MM.1S (cell line): ENCODE data around the gene PON1.

Source experiments
- DNase-seq: peaks from one replicate; pipeline ENCODE4 v3.0.0-alpha.2; 2015
- H2AFZ ChIP-seq: fragments of 300-600 bp; sonication (generic); 2 replicates; pipeline ENCODE4 v1.6.0; 2016; ENCODE audit warnings: antibody characterized with exemption, low read length
- H3F3A ChIP-seq: fragments of 300-600 bp; sonication (generic); 2 replicates; pipeline ENCODE4 v1.6.1; 2016; ENCODE audit warnings: mild to moderate bottlenecking, antibody characterized with exemption, low read length, moderate library complexity, mixed read lengths; ENCODE audit not compliant: insufficient read depth
- H3K27ac ChIP-seq: fragments of 300-600 bp; sonication (generic); 2 replicates; pipeline ENCODE4 v1.5.1; 2016; ENCODE audit warnings: mild to moderate bottlenecking, low read length
- H3K27me3 ChIP-seq: fragments of 300-600 bp; sonication (generic); replicated peaks from 2 replicates; pipeline ENCODE4 v1.6.0; 2016; ENCODE audit warnings: low read length; ENCODE audit not compliant: insufficient read depth
- H3K36me3 ChIP-seq: fragments of 300-600 bp; sonication (generic); replicated peaks from 2 replicates; pipeline ENCODE4 v1.6.1; 2016; ENCODE audit warnings: mild to moderate bottlenecking, low read length, mixed read lengths; ENCODE audit not compliant: insufficient read depth
- H3K4me1 ChIP-seq: fragments of 300-600 bp; sonication (generic); 2 replicates; pipeline ENCODE4 v1.6.1; 2016; ENCODE audit warnings: low read length, mixed read lengths
- H3K4me2 ChIP-seq: fragments of 300-600 bp; sonication (generic); 2 replicates; pipeline ENCODE4 v1.6.0; 2016; ENCODE audit warnings: low read depth, low read length
- H3K4me3 ChIP-seq: fragments of 300-600 bp; sonication (generic); 2 replicates; pipeline ENCODE4 v1.5.1; 2016; ENCODE audit warnings: low read length, mixed read lengths
- H3K79me2 ChIP-seq: fragments of 300-600 bp; sonication (generic); 2 replicates; pipeline ENCODE4 v1.6.1; 2016; ENCODE audit warnings: mixed run types, low read length, mixed read lengths
- H3K9ac ChIP-seq: fragments of 300-600 bp; sonication (generic); 2 replicates; pipeline ENCODE4 v1.6.1; 2016; ENCODE audit warnings: low read length, mixed read lengths
- H3K9me2 ChIP-seq: fragments of 300-600 bp; sonication (generic); replicated peaks from 2 replicates; pipeline ENCODE4 v1.6.1; 2016; ENCODE audit warnings: mild to moderate bottlenecking, low read length, mixed read lengths; ENCODE audit not compliant: insufficient read depth
- H3K9me3 ChIP-seq: fragments of 300-600 bp; sonication (generic); replicated peaks from 2 replicates; pipeline ENCODE4 v1.6.1; 2016; ENCODE audit warnings: mild to moderate bottlenecking, low read length, mixed read lengths; ENCODE audit not compliant: insufficient read depth
- H4K20me1 ChIP-seq: fragments of 300-600 bp; sonication (generic); 2 replicates; pipeline ENCODE4 v1.6.1; 2016; ENCODE audit warnings: mild to moderate bottlenecking, low read length, moderate library complexity, mixed read lengths; ENCODE audit not compliant: insufficient read depth
- CTCF ChIP-seq: fragments of 300-600 bp; sonication (generic); IDR thresholded peaks from 2 replicates; pipeline ENCODE4 v1.5.1; 2016; ENCODE audit warnings: antibody characterized with exemption, low read length, mixed read lengths
- EZH2 ChIP-seq: fragments of 300-600 bp; sonication (generic); optimal IDR thresholded peaks from 2 replicates; pipeline ENCODE3; 2017; ENCODE audit warnings: low read depth, mild to moderate bottlenecking, antibody characterized with exemption, low read length, mixed read lengths
- EZH2phosphoT487 ChIP-seq: fragments of 300-600 bp; sonication (generic); IDR thresholded peaks from 2 replicates; pipeline ENCODE4 v1.6.1; 2018; ENCODE audit warnings: antibody characterized with exemption, low read length

The PON1 gene

GRCh38 chr7:95265634-95266033 lies 58.7 kb downstream of the PON1 start:
- Histone ChIP-seq H3K27me3 (no peaks in the 10 kb centered on the region), H3F3A (no peaks in the 10 kb centered on the region), H3K79me2 (no peaks in the 10 kb centered on the region), H3K4me3 (no peak overlapping the region), H3K4me2 (no peak overlapping the region), H3K4me1 (peaks cover 6% of the 10 kb centered on the region; the same call in 1 of the 2 replicates), H2AFZ (no peak overlapping the region), H3K27ac (no peak overlapping the region), H3K9me3 (no peaks in the 10 kb centered on the region), H4K20me1 (no peaks in the 10 kb centered on the region), H3K36me3 (no peaks in the 10 kb centered on the region), H3K9ac (no peak overlapping the region), H3K9me2 (no peaks in the 10 kb centered on the region)
- TF ChIP-seq EZH2phosphoT487 (no peak), EZH2 (no peak), CTCF (no peak)
- no peak for DNase-seq

- Histone ChIP-seq H3K27ac (no peak overlapping the region), H3K4me2 (no peak overlapping the region), H3K36me3 (no peaks in the 10 kb centered on the region)
These were observed 59.9 kb downstream of the PON1 start for GRCh38 chr7:95264363-95264891.

GRCh38 chr7:95263785-95264362 lies 60.5 kb downstream of the PON1 start:
- no peaks in the 10 kb centered on the region for H3K79me2 ChIP-seq
- H4K20me1 ChIP-seq = no peaks in the 10 kb centered on the region
- no peaks in the 10 kb centered on the region for H3K27me3 ChIP-seq
- peaks cover 6% of the 10 kb centered on the region; the same call in 1 of the 2 replicates for H3K4me1 ChIP-seq
- DNase-seq = no peak
- no peak overlapping the region for H2AFZ ChIP-seq
- H3K36me3 ChIP-seq = no peaks in the 10 kb centered on the region
- no peak overlapping the region for H3K9ac ChIP-seq
- no peak overlapping the region for H3K4me3 ChIP-seq
- no peaks in the 10 kb centered on the region; the same call in 1 of the 2 replicates for H3K9me2 ChIP-seq
- H3K9me3 ChIP-seq = no peaks in the 10 kb centered on the region
- TF ChIP-seq EZH2 (no peak), CTCF (no peak), EZH2phosphoT487 (no peak)
- H3F3A ChIP-seq = no peaks in the 10 kb centered on the region
- no peak overlapping the region for H3K27ac ChIP-seq
- no peak overlapping the region for H3K4me2 ChIP-seq

More at GRCh38 chr7:95264363-95264891, 59.9 kb downstream of the PON1 start:
- Histone ChIP-seq H3K9me2 (no peaks in the 10 kb centered on the region; the same call in 1 of the 2 replicates), H3K79me2 (no peaks in the 10 kb centered on the region), H4K20me1 (no peaks in the 10 kb centered on the region), H3K4me1 (peaks cover 6% of the 10 kb centered on the region; the same call in 1 of the 2 replicates), H2AFZ (no peak overlapping the region), H3K9ac (no peak overlapping the region), H3K9me3 (no peaks in the 10 kb centered on the region), H3K27me3 (no peaks in the 10 kb centered on the region), H3F3A (no peaks in the 10 kb centered on the region), H3K4me3 (no peak overlapping the region)
- TF ChIP-seq CTCF (no peak), EZH2phosphoT487 (no peak), EZH2 (no peak)
- DNase-seq = no peak
